MM.1S (cell line): ENCODE measurements around the gene RAI1.

Experiments
- EZH2 ChIP-seq: fragments of 300-600 bp; sonication (generic); optimal IDR thresholded peaks from 2 replicates; pipeline ENCODE3; 2017; ENCODE audit warnings: low read depth, mild to moderate bottlenecking, antibody characterized with exemption, low read length, mixed read lengths
- TF ChIP-seq, protein P1 (sequence below): fragments of 300-600 bp; sonication (generic); IDR thresholded peaks from 2 replicates; pipeline ENCODE4 v1.5.1; 2016; ENCODE audit warnings: antibody characterized with exemption, low read length, mixed read lengths

- TF ChIP-seq, protein P1, sequence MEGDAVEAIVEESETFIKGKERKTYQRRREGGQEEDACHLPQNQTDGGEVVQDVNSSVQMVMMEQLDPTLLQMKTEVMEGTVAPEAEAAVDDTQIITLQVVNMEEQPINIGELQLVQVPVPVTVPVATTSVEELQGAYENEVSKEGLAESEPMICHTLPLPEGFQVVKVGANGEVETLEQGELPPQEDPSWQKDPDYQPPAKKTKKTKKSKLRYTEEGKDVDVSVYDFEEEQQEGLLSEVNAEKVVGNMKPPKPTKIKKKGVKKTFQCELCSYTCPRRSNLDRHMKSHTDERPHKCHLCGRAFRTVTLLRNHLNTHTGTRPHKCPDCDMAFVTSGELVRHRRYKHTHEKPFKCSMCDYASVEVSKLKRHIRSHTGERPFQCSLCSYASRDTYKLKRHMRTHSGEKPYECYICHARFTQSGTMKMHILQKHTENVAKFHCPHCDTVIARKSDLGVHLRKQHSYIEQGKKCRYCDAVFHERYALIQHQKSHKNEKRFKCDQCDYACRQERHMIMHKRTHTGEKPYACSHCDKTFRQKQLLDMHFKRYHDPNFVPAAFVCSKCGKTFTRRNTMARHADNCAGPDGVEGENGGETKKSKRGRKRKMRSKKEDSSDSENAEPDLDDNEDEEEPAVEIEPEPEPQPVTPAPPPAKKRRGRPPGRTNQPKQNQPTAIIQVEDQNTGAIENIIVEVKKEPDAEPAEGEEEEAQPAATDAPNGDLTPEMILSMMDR: no peak
- TF ChIP-seq EZH2: no peak
Observed at GRCh38 chr17:17636272-17636885, 44.9 kb upstream of the RAI1 start.
